Erythroblast (primary cell): Measurements from ENCODE around the gene COL4A2.

Experiments used
- DNase-seq, 2 experiments: peaks; one replicate each; lab custom pipeline; 2025; lab: John Stamatoyannopoulos, UW
- GATA1 ChIP-seq: IDR thresholded peaks from 2 replicates; pipeline ENCODE4 v1.6.1; 2011; ENCODE audit warnings: low read depth, mild to moderate bottlenecking, control low read depth, low read length, moderate library complexity
- POLR2A ChIP-seq: IDR thresholded peaks from 2 replicates; pipeline ENCODE4 v1.6.1; 2011; ENCODE audit warnings: mild to moderate bottlenecking, low read length

COL4A2 gene

GRCh38 chr13:110301083-110301482, 6.0 kb upstream of the COL4A2 start:
- TF ChIP-seq POLR2A (no peak), GATA1 (no peak)
- no peak for DNase-seq

GRCh38 chr13:110301606-110302553, 5.2 kb upstream of the COL4A2 start:
- no peak for DNase-seq
- TF ChIP-seq POLR2A (no peak), GATA1 (no peak)

DNA sequence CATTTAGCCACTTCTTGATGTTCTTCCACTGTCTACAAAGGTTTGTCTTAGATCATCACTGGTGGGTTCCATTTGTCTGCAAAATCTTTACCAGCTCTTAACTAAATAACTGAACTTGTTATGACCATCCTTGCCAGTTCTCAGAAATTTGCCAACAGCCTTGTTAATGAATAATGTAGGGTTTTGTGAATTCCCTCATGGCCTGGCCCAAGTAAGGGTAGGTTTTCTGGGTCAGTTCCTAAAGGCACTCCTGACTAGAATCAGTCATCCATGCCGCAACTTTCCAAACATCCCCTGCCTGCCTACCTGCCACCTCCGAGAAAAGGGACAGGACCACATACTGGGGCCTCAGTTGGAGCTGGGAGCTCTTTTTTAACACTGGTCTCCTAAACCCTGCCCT, 4.1 kb upstream of the COL4A2 start:
- TF ChIP-seq POLR2A = no peak
- TF ChIP-seq GATA1 = no peak
- DNase-seq = no peak

- no peak for TF ChIP-seq GATA1
- TF ChIP-seq POLR2A = no peak
- DNase-seq = no peak
Measured at GRCh38 chr13:110303644-110304043, 3.4 kb upstream of the COL4A2 start.

GRCh38 chr13:110304256-110304655, 2.8 kb upstream of the COL4A2 start:
- DNase-seq = no peak
- TF ChIP-seq POLR2A (no peak), GATA1 (no peak)

GRCh38 chr13:110305001-110305400, 2.1 kb upstream of the COL4A2 start:
- TF ChIP-seq POLR2A (no peak), GATA1 (no peak)
- DNase-seq = no peak

- DNase-seq = no peak
- no peak for TF ChIP-seq POLR2A
Measured at GRCh38 chr13:110305544-110305943, 1.5 kb upstream of the COL4A2 start.

- TF ChIP-seq POLR2A (no peak), GATA1 (no peak)
Measured at GRCh38 chr13:110305949-110306339, 1.1 kb upstream of the COL4A2 start.

DNA sequence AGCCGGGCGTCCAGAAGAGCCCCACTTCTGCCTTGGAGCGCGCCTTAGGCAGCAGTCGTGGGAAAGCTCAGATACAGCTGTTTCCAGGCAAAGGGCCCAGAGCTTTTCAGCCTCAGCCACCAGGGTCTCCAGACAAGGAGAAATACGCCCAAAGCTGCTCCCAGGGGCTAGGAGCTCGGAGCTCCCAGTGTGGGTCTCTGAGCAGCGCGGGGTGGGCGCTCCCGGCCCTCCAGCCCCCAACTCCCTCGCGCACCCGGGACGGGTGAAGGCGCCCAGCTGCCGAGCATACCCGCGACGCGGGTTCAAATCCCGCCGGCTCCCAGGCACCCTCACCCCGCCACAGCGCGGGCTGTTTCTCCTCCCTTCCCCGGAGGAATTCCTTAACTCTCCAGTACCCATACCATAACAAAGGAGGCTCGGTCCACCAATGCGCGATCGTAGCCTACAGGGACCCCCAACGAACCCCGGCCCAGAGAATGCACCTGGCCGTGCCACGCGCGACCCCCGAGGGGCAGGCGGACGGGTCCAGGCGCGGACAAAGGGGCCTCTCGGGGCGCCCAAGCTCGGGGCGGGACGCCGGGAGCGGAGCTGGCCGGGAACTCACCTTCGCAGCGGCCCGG, 634 bp upstream of the COL4A2 start:
- no peak for TF ChIP-seq GATA1
- TF ChIP-seq POLR2A = no peak
- DNase-seq = no peak

More at GRCh38 chr13:110305949-110306339, 1.1 kb upstream of the COL4A2 start:
- DNase-seq = no peak

GRCh38 chr13:110307767-110308655, 927 bp downstream of the COL4A2 start:
- DNase-seq = peak in 1 of 2 experiments; percentile 8
- TF ChIP-seq GATA1 (no peak), POLR2A (no peak)

DNA sequence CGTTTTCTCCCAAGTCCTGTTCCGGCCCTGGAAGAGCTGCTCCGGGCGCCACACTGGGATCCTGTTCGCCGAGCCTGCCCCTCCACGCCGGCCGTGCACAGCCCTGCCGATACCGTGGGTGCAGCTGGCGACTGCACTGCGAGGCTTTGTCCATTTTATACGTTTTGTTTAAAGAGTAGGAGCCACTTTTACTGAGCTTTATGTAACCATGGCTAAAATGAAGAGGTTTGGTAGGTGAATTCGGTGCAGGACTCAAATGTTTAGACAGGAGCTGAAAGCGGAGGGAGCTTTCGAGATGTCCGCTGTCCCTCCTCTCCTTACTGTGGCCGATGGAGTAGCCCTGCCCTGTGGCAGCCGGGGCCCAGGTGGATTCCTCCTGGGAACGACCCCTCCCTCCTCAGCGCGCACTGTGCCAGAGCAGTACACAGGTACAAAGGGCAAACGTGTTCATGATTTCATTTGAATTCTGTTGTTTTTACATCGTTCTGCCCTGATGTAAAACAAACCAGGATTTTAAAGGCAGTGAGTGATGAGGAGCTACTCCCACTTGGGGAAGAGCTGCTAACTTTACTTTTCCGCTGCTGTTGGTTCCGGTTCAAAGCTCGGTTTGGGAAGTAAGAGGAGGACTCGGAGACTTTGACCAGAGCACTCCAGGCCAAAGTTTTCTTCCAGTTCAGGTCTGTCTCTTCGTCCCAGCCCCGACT, 1.7 kb downstream of the COL4A2 start:
- TF ChIP-seq GATA1 = no peak
- no peak for TF ChIP-seq POLR2A
- DNase-seq = no peak

DNA sequence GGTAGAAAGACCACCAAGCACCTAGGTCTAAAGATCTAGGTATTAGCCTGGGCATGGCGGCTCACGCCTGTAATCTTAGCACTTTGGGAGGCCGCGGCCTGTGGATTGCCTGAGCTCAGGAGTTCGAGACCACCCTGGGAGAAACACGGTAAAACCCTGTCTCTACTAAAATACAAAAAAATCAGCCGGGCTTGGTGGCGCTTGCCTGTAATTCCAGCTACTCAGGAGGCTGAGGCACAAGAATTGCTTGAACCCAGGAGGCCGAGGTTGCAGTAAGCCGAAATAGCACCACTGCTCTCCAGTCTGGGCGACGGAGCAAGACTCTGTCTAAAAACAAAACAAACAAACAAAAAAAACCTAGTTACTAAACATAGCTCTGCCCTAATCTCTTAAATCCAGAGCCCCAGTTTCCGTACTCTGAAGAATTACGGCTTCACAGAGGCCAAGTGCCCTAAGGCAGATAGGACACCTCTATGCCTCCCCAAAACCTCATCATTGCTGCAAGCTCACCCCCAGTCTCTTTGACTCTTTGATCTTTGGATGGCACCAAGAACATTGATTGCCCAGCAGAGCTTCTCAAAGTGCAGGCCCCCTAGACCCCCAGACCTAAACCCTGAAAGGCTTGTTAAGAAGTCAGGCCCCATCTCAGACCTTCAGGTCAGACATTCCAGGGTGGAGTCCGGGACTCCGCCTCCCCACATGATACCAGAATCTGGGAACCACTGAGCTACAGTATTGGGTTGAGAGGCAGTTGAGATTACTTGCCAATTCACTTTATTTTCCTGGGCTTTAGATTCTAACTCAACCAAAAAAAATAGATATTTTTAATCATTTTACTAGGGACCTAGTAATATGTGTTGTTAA, 2.8 kb downstream of the COL4A2 start:
- no peak for DNase-seq
- TF ChIP-seq GATA1 (no peak), POLR2A (no peak)
